CD4-positive, alpha-beta T cell treated with Interferon gamma for 1 hour (primary cell): ENCODE results near the gene CARNS1.
A peak's percentile ranks its signal among the peaks of the same experiment; 100 is the strongest.

Experiments
- DNase-seq: peaks from one replicate; pipeline ENCODE4 v3.0.0-alpha.2; 2020

Gene CARNS1

GRCh38 chr11:67468759-67469507 is 53.5 kb downstream of the CARNS1 start, which contains the start of gene TMEM134:
TMEM134 (minus strand) TSS chr11:67469251; CDS start chr11:67469192, 59 bp downstream.
- peak; percentile 93 for DNase-seq

- no peak for DNase-seq
Observed at GRCh38 chr11:67469508-67469811, 54.0 kb downstream of the CARNS1 start.

- DNase-seq = no peak
Observed at GRCh38 chr11:67470337-67471002, 55.0 kb downstream of the CARNS1 start.

- DNase-seq = no peak
Observed at GRCh38 chr11:67472882-67473281, 57.4 kb downstream of the CARNS1 start.
